Mucosa of descending colon (tissue), 3 donors: ENCODE results near the gene PRKCSH. TPM values are rescaled to one million over a fixed set of nuclear protein-coding genes. Genes with fewer than 3 reads are reported as not detected.

Source experiments
- ATAC-seq: fragments of 200-7000 bp; cut with Tn5 transposase; one replicate; pipeline ENCODE4 v1.9.1; 2020; ENCODE audit warnings: mild to moderate bottlenecking, moderate library complexity
- DNase-seq, 3 donors: peaks; one replicate each; pipeline ENCODE4 v3.0.0-alpha.2; 2020
- H3K36me3 ChIP-seq: fragments of 200-600 bp; one replicate; pipeline ENCODE4 v1.8.0; 2021; ENCODE audit warnings: low read depth, mild to moderate bottlenecking
- H3K4me1 ChIP-seq: fragments of 200-600 bp; one replicate; pipeline ENCODE4 v1.8.0; 2021; ENCODE audit warnings: low read depth, mild to moderate bottlenecking
- H3K4me3 ChIP-seq: fragments of 200-600 bp; one replicate; pipeline ENCODE4 v1.8.0; 2021; ENCODE audit warnings: mild to moderate bottlenecking
- H3K9me3 ChIP-seq: fragments of 200-600 bp; one replicate; pipeline ENCODE4 v1.8.0; 2021; ENCODE audit warnings: mild to moderate bottlenecking
- intact Hi-C, 2 donors: fragments of 100-400 bp; cut with DNase I in 1 of 2; cut with micrococcal nuclease in 1 of 2; formaldehyde crosslinking; loops; one replicate each; pipeline versions ENCODE4 v1.11.0 to v1.11.1; 2022; cut with DNase I, micrococcal nuclease
- total RNA-seq, 3 donors: library from RNA; stranded (reverse); fragmentation: NEBNext Ultra II Directional in 2 of 3; extraction: Animal tissue kit (Norgen Biotek cat#: 25700) in 2 of 3; gene quantifications; one replicate each; pipeline versions ENCODE4 v1.2.1 to v1.2.4, GENCODE V29; 2021 to 2023
- TF ChIP-seq, protein P1 (sequence below): fragments of 200-600 bp; IDR thresholded peaks from one replicate; pipeline ENCODE4 v1.8.0; 2022; ENCODE audit warnings: antibody characterized with exemption, mild to moderate bottlenecking
- donor health status: DM: no; HTN: no; CAD: no; lungs with moderate emphysema.
- donor health status: DM: no; HTN: no; CAD: no.
- donor health status: DM: no; HTN: yes; CAD: no.

Gene PRKCSH
- total RNA-seq, 3 donors from 2014 or later, result 249 to 337 (median 302) TPM

DNA sequence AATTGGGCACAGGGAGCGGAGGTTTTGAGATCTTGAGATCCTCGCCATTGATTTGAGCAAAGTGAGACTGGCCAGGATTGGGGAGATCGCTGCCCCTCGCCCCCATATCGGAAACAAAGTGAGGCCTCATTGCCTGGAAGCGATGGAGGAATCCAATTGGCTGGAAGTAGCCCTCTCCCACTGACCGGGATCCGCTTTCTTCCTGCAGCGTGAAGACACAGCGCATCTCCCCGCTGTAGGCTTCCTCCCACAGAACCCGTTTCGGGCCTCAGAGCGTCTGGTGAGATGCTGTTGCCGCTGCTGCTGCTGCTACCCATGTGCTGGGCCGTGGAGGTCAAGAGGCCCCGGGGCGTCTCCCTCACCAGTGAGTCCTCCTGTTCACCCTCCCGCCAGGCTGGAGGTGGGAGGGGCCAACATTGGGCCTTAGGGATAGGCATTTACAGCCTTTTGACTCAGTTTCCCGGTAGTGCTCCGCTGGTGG is 438 bp downstream of the PRKCSH start:
- peak overlapping the region; percentile 28 for H3K4me3 ChIP-seq
- TF ChIP-seq, protein P1, sequence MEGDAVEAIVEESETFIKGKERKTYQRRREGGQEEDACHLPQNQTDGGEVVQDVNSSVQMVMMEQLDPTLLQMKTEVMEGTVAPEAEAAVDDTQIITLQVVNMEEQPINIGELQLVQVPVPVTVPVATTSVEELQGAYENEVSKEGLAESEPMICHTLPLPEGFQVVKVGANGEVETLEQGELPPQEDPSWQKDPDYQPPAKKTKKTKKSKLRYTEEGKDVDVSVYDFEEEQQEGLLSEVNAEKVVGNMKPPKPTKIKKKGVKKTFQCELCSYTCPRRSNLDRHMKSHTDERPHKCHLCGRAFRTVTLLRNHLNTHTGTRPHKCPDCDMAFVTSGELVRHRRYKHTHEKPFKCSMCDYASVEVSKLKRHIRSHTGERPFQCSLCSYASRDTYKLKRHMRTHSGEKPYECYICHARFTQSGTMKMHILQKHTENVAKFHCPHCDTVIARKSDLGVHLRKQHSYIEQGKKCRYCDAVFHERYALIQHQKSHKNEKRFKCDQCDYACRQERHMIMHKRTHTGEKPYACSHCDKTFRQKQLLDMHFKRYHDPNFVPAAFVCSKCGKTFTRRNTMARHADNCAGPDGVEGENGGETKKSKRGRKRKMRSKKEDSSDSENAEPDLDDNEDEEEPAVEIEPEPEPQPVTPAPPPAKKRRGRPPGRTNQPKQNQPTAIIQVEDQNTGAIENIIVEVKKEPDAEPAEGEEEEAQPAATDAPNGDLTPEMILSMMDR, result no peak
- H3K4me1 ChIP-seq, result peaks cover 9% of the 10 kb centered on the region
- intact Hi-C loops, result no loop called here
- H3K9me3 ChIP-seq, result no peaks in the 10 kb centered on the region
- H3K36me3 ChIP-seq, result peaks cover 7% of the 10 kb centered on the region
- DNase-seq, result peak; percentile 50 to 75 (median 63)
- ATAC-seq, result peak; percentile 5

DNA sequence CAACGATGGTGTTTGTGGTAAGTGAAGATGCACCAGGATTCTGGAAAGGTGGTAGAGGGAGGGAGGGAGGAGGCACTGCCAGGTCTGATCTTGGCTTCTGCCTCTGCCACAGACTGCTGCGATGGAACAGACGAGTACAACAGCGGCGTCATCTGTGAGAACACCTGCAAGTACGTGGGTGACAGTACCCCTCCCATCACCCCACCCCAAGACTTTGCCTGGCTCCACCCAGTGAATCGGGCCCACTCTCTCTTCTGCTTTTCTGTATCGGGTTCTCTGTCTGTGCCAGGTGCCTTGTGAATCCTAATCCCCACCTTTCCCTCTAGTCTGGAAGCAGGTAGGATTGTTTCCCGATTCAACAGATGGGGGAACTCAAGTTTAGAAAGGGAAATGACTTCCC is 2.5 kb downstream of the PRKCSH start:
- peaks cover 14% of the 10 kb centered on the region for H3K36me3 ChIP-seq
- peaks cover 9% of the 10 kb centered on the region for H3K4me1 ChIP-seq
- H3K4me3 ChIP-seq, result no peak overlapping the region
- ATAC-seq (no peak), DNase-seq (no peak)
- intact Hi-C loops, result no loop called here
- H3K9me3 ChIP-seq, result no peaks in the 10 kb centered on the region
- TF ChIP-seq, protein P1, result no peak

DNA sequence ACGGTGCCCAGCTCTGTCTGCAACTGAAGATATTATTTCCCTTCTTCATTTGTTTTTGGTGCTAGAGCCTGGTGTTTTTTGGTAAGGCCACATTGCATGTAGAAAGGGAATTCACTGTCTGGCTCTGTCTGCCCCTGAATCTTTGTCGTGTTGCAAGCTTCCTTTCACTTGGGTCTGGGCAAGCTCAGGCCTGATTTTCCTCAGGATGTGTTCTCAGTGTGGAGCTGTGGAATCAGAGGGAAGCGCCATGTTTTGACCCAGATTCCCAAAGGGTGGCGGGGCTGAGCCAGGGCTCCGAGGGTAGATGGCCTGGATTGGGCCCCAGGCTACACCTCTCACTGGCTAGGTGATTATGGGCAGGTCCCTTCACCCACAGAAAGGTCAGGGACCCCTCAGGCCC is 8.6 kb downstream of the PRKCSH start:
- TF ChIP-seq, protein P1, result no peak
- no peaks in the 10 kb centered on the region for H3K9me3 ChIP-seq
- ATAC-seq (no peak), DNase-seq (no peak)
- H3K36me3 ChIP-seq, result peaks cover 7% of the 10 kb centered on the region
- intact Hi-C loops, result loop anchor here in 1 of 2 donors (10.0 kb wide), 1 partner anchor 149 kb away; the partner anchor contains the start of gene TSPAN16
- no peak overlapping the region for H3K4me3 ChIP-seq
- no peaks in the 10 kb centered on the region for H3K4me1 ChIP-seq

DNA sequence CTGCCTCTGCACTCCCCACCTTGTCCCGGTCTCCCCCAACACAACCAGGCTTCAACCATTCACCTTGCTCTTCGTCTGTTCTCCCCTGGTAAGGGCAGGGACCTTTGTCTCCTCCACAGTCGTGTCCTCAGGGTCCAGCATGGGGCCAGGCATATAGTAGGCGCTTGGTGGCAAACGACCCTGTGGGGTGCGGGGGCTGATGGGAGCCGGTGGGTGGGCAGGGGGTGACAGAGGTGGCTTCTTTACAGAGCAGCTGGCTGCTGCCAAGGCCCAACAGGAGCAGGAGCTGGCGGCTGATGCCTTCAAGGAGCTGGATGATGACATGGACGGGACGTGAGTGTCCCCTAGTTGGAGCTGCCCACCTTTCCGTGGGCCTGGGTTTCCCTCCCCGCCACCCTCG is 9.7 kb downstream of the PRKCSH start:
- Histone ChIP-seq H3K4me3 (no peak overlapping the region), H3K36me3 (peaks cover 7% of the 10 kb centered on the region), H3K4me1 (no peaks in the 10 kb centered on the region), H3K9me3 (no peaks in the 10 kb centered on the region)
- DNase-seq (no peak), ATAC-seq (no peak)
- TF ChIP-seq, protein P1, result no peak
- intact Hi-C loops, result loop anchor here in 1 of 2 donors (10.0 kb wide), 1 partner anchor 150 kb away; the partner anchor contains the start of gene TSPAN16

DNA sequence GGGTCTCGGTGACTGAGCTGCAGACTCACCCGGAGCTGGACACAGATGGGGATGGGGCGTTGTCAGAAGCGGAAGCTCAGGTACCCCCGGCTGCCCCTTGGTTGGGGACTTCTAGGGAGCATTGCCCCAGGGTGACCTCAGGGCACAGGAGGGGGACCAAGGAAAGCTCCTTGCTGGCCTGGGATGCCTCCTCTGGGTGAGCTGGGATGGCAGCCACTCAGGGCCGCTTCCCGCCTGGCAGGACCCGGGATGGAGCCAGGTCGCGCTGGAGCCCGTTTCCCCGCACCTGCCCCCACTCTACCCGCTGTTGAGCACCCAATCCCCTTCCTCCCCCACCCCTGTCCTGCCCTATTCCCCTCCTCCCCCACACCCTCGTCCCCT is 10.8 kb downstream of the PRKCSH start:
- peaks cover 7% of the 10 kb centered on the region for H3K36me3 ChIP-seq
- ATAC-seq, result no peak
- no peaks in the 10 kb centered on the region for H3K4me1 ChIP-seq
- no peaks in the 10 kb centered on the region for H3K9me3 ChIP-seq
- intact Hi-C loops, result loop anchor here in 1 of 2 donors (10.0 kb wide), 1 partner anchor 151 kb away; the partner anchor contains the start of gene TSPAN16
- DNase-seq, result no peak
- TF ChIP-seq, protein P1, result no peak
- no peak overlapping the region for H3K4me3 ChIP-seq
